Mesenchymal stem cell (in vitro differentiated cells and primary cell): ENCODE data around the gene COL28A1.

Source experiments
- DNase-seq: peaks from one replicate; pipeline ENCODE4 v3.0.0-alpha.2; 2013
- H2AFZ ChIP-seq: one replicate; pipeline ENCODE4 v1.6.1; 2013; ENCODE audit warnings: low read depth, mild to moderate bottlenecking, control low read depth, inconsistent platforms, low read length, moderate library complexity
- H2AK5ac ChIP-seq: 2 replicates; pipeline ENCODE4 v1.6.1; 2013; ENCODE audit warnings: low read length, moderate library complexity, mild to moderate bottlenecking, inconsistent platforms; ENCODE audit not compliant: severe bottlenecking
- H2BK120ac ChIP-seq: one replicate; pipeline ENCODE4 v1.6.1; 2013; ENCODE audit warnings: low read depth, mild to moderate bottlenecking, inconsistent platforms, low read length, moderate library complexity
- H2BK12ac ChIP-seq, 2 experiments: one replicate each; pipeline ENCODE4 v1.6.1; 2013; ENCODE audit warnings: inconsistent platforms in 2 of 2, low read length in 2 of 2, mild to moderate bottlenecking in 2 of 2, moderate library complexity in 2 of 2, control low read depth in 1 of 2
- H2BK15ac ChIP-seq: one replicate; pipeline ENCODE4 v1.6.1; 2013; ENCODE audit warnings: mild to moderate bottlenecking, low read depth, inconsistent platforms; ENCODE audit not compliant: poor library complexity, severe bottlenecking
- H2BK5ac ChIP-seq: 2 replicates; pipeline ENCODE4 v1.6.1; 2013; ENCODE audit warnings: low read depth, mild to moderate bottlenecking, low read length, control low read depth, inconsistent platforms; ENCODE audit not compliant: poor library complexity, severe bottlenecking
- H3K14ac ChIP-seq, 2 experiments: one replicate each; pipeline ENCODE4 v1.6.1; 2013; ENCODE audit warnings: inconsistent platforms in 2 of 2, low read length in 2 of 2, control low read depth in 1 of 2, mild to moderate bottlenecking in 1 of 2, moderate library complexity in 1 of 2
- H3K18ac ChIP-seq, 2 experiments: one replicate each; pipeline ENCODE4 v1.6.1; 2013; ENCODE audit warnings: inconsistent platforms in 2 of 2, low read length in 2 of 2, control low read depth in 1 of 2, low read depth in 1 of 2, mild to moderate bottlenecking in 1 of 2
- H3K23ac ChIP-seq, 2 experiments: one replicate each; pipeline ENCODE4 v1.6.1; 2013; ENCODE audit warnings: inconsistent platforms in 2 of 2, low read length in 2 of 2, mild to moderate bottlenecking in 2 of 2, moderate library complexity in 2 of 2, control low read depth in 1 of 2
- H3K27ac ChIP-seq: 2 replicates; pipeline ENCODE4 v1.5.1; 2013; ENCODE audit warnings: mild to moderate bottlenecking, moderate library complexity, low read length, control low read depth, inconsistent platforms; ENCODE audit not compliant: poor library complexity, severe bottlenecking
- H3K27me3 ChIP-seq, 2 experiments: 2 replicates each; pipeline versions ENCODE4 v1.6.1 to v1.7.0; 2013; ENCODE audit warnings: low read length in 2 of 2, mild to moderate bottlenecking in 2 of 2, moderate library complexity in 2 of 2, control low read depth in 1 of 2, inconsistent platforms in 1 of 2; ENCODE audit not compliant: control insufficient read depth in 1 of 2, insufficient read depth in 1 of 2
- H3K36me3 ChIP-seq, 2 experiments: 2 replicates each; pipeline versions ENCODE4 v1.6.1 to v1.7.0; 2013; ENCODE audit warnings: low read length in 2 of 2, control low read depth in 1 of 2, inconsistent platforms in 1 of 2, low read depth in 1 of 2, mild to moderate bottlenecking in 1 of 2; ENCODE audit not compliant: insufficient read depth in 2 of 2, control insufficient read depth in 1 of 2
- H3K4ac ChIP-seq, 2 experiments: one replicate each; pipeline ENCODE4 v1.6.1; 2013; ENCODE audit warnings: inconsistent platforms in 2 of 2, low read length in 2 of 2, mild to moderate bottlenecking in 2 of 2, moderate library complexity in 2 of 2, control low read depth in 1 of 2, low read depth in 1 of 2
- H3K4me1 ChIP-seq: 2 replicates; pipeline ENCODE4 v1.6.1; 2013; ENCODE audit warnings: low read depth, low read length, control low read depth; ENCODE audit not compliant: control insufficient read depth, insufficient read depth
- H3K4me2 ChIP-seq: 2 replicates; pipeline ENCODE4 v1.6.1; 2013; ENCODE audit warnings: low read length, mild to moderate bottlenecking, inconsistent platforms; ENCODE audit not compliant: poor library complexity, severe bottlenecking
- H3K4me3 ChIP-seq, 2 experiments: 2 replicates each; pipeline versions ENCODE4 v1.5.1 to v1.7.0; 2013; ENCODE audit warnings: low read length in 2 of 2, mild to moderate bottlenecking in 2 of 2, control low read depth in 1 of 2, low read depth in 1 of 2; ENCODE audit not compliant: insufficient read depth in 1 of 2
- H3K79me1 ChIP-seq: replicated peaks from 2 replicates; pipeline ENCODE4 v1.6.1; 2013; ENCODE audit warnings: mild to moderate bottlenecking, control low read depth, low read length, inconsistent platforms; ENCODE audit not compliant: poor library complexity, severe bottlenecking
- H3K9ac ChIP-seq: 2 replicates; pipeline ENCODE4 v1.7.0; 2013; ENCODE audit warnings: mild to moderate bottlenecking, low read length, moderate library complexity
- H3K9me3 ChIP-seq: 2 replicates; pipeline ENCODE4 v1.7.0; 2013; ENCODE audit warnings: mild to moderate bottlenecking, low read length; ENCODE audit not compliant: control insufficient read depth
- H4K8ac ChIP-seq: one replicate; pipeline ENCODE4 v1.6.1; 2013; ENCODE audit warnings: inconsistent platforms, mild to moderate bottlenecking, low read length, moderate library complexity
- H4K91ac ChIP-seq: one replicate; pipeline ENCODE4 v1.6.1; 2013; ENCODE audit warnings: mild to moderate bottlenecking, low read length, inconsistent platforms
- WGBS: methylation state at CpG from one replicate; pipeline ENCODE4 v1.1.7; 2013; ENCODE audit warnings: mixed read lengths; 5-methylcytosine and 5-hydroxymethylcytosine counted together

Gene COL28A1

GRCh38 chr7:7352845-7353244 lies 182.8 kb downstream of the COL28A1 start:
- Histone ChIP-seq H3K4me2 (no peak overlapping the region), H3K27me3 (peaks cover 0 to 8% of the 10 kb centered on the region in 2 experiments), H3K23ac (no peak overlapping the region), H2BK5ac (no peak overlapping the region), H3K4ac (no peak overlapping the region), H2BK15ac (no peak overlapping the region), H3K79me1 (no peaks in the 10 kb centered on the region), H2AFZ (no peak overlapping the region), H2BK12ac (no peak overlapping the region), H3K9ac (no peak overlapping the region), H3K27ac (no peak overlapping the region), H3K4me1 (no peaks in the 10 kb centered on the region), H3K36me3 (no peaks in the 10 kb centered on the region), H4K8ac (no peak overlapping the region), H3K14ac (no peak overlapping the region), H3K9me3 (no peaks in the 10 kb centered on the region), H3K18ac (no peak overlapping the region), H2BK120ac (no peak overlapping the region), H3K4me3 (no peak overlapping the region), H2AK5ac (no peak overlapping the region), H4K91ac (no peak overlapping the region)
- DNase-seq, result no peak
- 63% methylated on average over 3 of the region's 3 CpGs for WGBS

GRCh38 chr7:7351832-7352231 lies 183.8 kb downstream of the COL28A1 start:
- Histone ChIP-seq H4K8ac (no peak overlapping the region), H3K14ac (no peak overlapping the region), H3K4me3 (no peak overlapping the region), H3K36me3 (no peaks in the 10 kb centered on the region), H2AK5ac (no peak overlapping the region), H2BK120ac (no peak overlapping the region), H4K91ac (no peak overlapping the region), H3K27ac (no peak overlapping the region), H3K79me1 (no peaks in the 10 kb centered on the region), H2BK15ac (no peak overlapping the region), H2BK5ac (no peak overlapping the region), H3K9ac (no peak overlapping the region), H3K9me3 (no peaks in the 10 kb centered on the region), H3K18ac (no peak overlapping the region), H3K23ac (no peak overlapping the region), H3K4ac (no peak overlapping the region), H2BK12ac (no peak overlapping the region), H3K27me3 (peaks cover 0 to 16% of the 10 kb centered on the region in 2 experiments), H3K4me2 (no peak overlapping the region), H2AFZ (no peak overlapping the region), H3K4me1 (no peaks in the 10 kb centered on the region)
- DNase-seq, result no peak
- no CpG with 5 or more reads among the region's 1 CpG for WGBS

DNA sequence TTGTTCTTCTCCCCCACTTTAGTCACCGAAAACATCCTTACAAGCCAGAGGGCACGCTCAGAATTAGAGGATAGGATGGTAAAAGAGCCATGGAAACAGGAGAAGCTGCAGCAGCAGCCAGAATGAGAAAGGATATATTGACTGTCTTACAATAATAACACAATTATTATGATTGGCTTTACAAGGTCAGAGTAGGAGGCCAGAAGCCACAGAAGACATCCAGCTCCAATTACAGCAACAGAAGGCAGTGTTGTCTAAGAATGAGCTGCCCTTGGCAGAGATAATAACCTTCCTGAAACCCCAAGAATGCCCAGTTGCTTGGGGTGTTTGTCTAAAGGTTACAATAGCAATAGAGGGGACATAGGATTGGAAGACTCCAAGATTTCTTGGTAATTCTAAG lies 184.5 kb downstream of the COL28A1 start:
- no peak overlapping the region for H3K27ac ChIP-seq
- DNase-seq, result no peak
- H2BK12ac ChIP-seq, result no peak overlapping the region
- no peak overlapping the region for H3K14ac ChIP-seq
- no peak overlapping the region for H2AK5ac ChIP-seq
- H2BK120ac ChIP-seq, result no peak overlapping the region
- H3K4me2 ChIP-seq, result no peak overlapping the region
- H4K8ac ChIP-seq, result no peak overlapping the region
- no peak overlapping the region for H3K9ac ChIP-seq
- H3K36me3 ChIP-seq, result no peaks in the 10 kb centered on the region
- no peak overlapping the region for H2AFZ ChIP-seq
- H3K4me3 ChIP-seq, result no peak overlapping the region
- H3K23ac ChIP-seq, result no peak overlapping the region
- WGBS, result no CpG with 5 or more reads among the region's 2 CpGs
- H3K27me3 ChIP-seq, result peaks cover 0 to 16% of the 10 kb centered on the region in 2 experiments
- H3K4me1 ChIP-seq, result no peaks in the 10 kb centered on the region
- H4K91ac ChIP-seq, result no peak overlapping the region
- no peaks in the 10 kb centered on the region for H3K9me3 ChIP-seq
- no peaks in the 10 kb centered on the region for H3K79me1 ChIP-seq
- H3K18ac ChIP-seq, result no peak overlapping the region
- H2BK5ac ChIP-seq, result no peak overlapping the region
- H3K4ac ChIP-seq, result no peak overlapping the region
- no peak overlapping the region for H2BK15ac ChIP-seq

- Histone ChIP-seq H2AK5ac (no peak overlapping the region), H2BK120ac (no peak overlapping the region), H3K9ac (no peak overlapping the region), H3K27me3 (peaks cover 0 to 16% of the 10 kb centered on the region in 2 experiments), H2BK15ac (no peak overlapping the region), H4K91ac (no peak overlapping the region), H3K4me2 (no peak overlapping the region), H3K4me1 (no peaks in the 10 kb centered on the region), H3K9me3 (no peaks in the 10 kb centered on the region), H4K8ac (no peak overlapping the region), H2AFZ (no peak overlapping the region), H3K4me3 (no peak overlapping the region), H3K27ac (no peak overlapping the region), H3K23ac (no peak overlapping the region), H3K79me1 (no peaks in the 10 kb centered on the region), H3K4ac (no peak overlapping the region), H3K14ac (no peak overlapping the region), H3K36me3 (no peaks in the 10 kb centered on the region), H2BK5ac (no peak overlapping the region), H2BK12ac (no peak overlapping the region), H3K18ac (no peak overlapping the region)
- WGBS, result 94% methylated on average over 2 of the region's 2 CpGs
- no peak for DNase-seq
These were observed 186.5 kb downstream of the COL28A1 start for GRCh38 chr7:7349156-7349555.
